Endometrium (tissue), 2 donors: ENCODE data around the gene RHO.
"Not testable (repeated sequence)": the region's sequence is repeated elsewhere in the genome, so short reads cannot be mapped to it uniquely, and the experiment has no call there.

ENCODE experiments used
- FAIRE-seq: peaks from 2 replicates; lab custom pipeline; 2012; peaks lifted over from hg19 to GRCh38; lab: Jason Lieb, UNC
- donor health status: control.
- donor health status: control.

RHO gene

DNA sequence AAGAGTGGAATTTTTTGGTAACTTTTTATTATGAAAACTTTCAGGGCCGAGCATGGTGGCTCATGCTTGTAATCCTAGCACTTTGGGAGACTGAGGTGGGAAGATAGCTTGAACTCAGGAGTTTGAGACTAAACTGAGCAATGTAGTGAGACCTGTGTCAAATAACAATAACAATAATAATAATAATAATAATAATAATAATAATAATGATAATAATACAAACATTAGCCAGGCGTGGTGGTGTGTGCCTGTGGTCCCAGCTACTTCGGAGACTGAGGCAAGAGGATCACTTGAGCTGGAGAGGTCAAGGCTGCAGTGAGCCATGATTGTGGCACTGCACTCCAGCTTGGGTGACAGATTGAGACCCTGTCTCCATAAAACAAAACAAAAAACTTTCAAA, 17.5 kb downstream of the RHO start:
- FAIRE-seq = not testable (repeated sequence)

GRCh38 chr3:129547241-129547640, 18.8 kb downstream of the RHO start:
- no peak for FAIRE-seq

- FAIRE-seq = no peak
Measured at GRCh38 chr3:129548104-129548965, 19.9 kb downstream of the RHO start.

DNA sequence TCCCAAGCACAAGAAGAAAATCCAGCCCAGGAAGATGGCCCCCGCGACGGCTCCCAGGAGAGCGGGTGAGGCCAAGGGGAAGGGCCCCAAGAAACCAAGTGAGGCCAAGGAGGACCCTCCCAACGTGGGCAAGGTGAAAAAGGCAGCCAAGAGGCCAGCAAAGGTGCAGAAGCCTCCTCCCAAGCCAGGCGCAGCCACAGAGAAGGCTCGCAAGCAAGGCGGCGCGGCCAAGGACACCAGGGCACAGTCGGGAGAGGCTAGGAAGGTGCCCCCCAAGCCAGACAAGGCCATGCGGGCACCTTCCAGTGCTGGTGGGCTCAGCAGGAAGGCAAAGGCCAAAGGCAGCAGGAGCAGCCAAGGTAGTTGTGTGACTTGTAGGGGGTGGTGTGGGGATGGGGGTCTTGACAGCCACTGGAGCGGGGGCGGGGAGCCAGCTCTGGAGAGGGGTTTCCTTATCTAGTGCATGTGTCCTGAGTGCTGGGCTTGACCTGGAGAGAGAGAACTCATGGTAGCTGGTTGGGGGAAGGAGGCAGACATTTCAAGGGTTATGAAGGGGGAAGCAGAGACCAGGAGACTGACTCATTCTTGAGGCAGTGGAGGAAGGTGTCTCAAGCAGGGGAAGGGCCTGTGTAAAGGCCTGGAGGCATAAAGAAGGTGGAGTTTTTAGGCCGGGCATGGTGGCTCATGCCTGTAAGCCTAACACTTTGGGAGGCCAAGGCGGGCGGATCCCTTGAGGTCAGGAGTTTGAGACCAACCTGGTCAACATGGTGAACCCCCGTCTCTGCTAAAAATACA, 20.8 kb downstream of the RHO start:
- no peak for FAIRE-seq

DNA sequence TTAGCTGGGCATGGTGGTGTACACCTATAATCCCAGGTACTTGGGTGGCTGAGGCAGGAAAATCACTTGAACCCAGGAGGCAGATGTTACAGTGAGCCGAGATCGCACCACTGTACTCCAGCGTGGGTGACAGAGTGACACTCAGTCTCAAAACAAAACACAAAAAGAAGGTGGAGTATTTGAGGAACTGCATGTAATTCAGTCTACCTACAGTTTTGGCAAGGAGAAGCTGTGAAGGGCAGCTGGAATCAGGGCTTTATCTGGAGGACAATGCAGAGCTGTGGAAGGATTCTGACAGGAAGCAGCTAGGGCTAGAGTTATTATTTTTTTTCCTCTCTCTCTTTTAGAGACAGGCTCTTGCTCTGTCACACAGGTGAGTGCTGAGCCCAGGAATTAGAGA, 21.4 kb downstream of the RHO start:
- FAIRE-seq = no peak

DNA sequence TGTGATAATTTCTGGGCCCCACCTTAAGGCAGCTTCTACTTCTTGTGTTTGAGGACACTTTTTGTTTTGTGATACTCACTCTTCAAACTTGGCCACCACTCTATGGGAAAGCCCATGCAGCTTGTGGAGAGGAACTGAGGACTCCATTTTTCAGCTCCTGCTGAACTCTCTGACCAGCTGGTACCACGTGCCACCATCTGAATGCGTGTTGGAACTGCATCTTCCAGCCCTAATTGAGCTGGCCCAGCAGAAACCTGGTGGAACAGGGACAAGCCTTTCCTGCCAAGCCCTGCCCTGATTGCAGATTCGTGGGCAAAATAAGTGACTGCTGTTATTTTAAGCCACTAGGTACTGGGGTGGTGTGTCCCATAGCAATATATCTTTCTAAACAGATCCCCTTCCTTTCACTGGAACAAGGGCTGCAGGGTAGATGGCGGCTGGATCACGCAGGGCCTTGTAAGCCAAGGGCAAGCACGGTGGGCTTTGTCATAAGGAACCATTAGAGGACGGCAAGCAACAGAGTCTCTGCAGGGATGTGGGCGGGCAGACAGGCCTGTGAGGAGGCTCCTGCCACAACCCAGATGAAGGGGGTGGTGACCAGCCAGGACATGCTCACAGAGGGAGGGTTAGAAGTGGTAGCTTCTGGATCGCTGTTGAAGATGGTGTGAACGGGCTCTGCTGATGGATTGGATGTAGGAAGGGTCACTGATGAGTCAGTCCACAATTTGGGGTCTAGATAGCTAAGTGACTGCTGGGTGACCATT, 24.0 kb downstream of the RHO start:
- no peak for FAIRE-seq

GRCh38 chr3:129553171-129553570, 24.7 kb downstream of the RHO start:
- no peak for FAIRE-seq

GRCh38 chr3:129553719-129554118, 25.3 kb downstream of the RHO start:
- FAIRE-seq = no peak

GRCh38 chr3:129554356-129555152, 26.1 kb downstream of the RHO start:
- FAIRE-seq = no peak

DNA sequence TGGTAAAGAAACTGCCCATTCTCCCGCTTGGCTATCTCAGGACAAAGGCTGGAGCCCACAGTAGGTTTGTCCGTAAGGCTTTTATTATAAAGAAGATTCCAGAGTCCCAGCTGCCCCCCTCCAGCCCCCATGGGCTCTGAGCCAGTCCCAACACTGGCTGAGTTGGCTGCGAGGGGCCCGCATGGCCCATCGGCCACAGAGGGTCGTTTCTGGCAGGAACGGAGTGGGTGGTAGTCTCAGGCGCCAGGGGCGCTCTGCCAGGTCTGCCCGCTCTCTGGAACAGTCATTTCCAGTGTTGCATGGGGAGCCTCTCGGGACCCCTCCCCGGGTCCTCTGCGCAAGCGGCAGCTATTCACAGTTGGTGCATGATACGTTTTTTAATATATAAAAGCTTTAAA, 26.7 kb downstream of the RHO start:
- no peak for FAIRE-seq

- no peak for FAIRE-seq
Measured at GRCh38 chr3:129555616-129556357, 27.3 kb downstream of the RHO start.

GRCh38 chr3:129556358-129556695, 27.9 kb downstream of the RHO start:
- no peak for FAIRE-seq

DNA sequence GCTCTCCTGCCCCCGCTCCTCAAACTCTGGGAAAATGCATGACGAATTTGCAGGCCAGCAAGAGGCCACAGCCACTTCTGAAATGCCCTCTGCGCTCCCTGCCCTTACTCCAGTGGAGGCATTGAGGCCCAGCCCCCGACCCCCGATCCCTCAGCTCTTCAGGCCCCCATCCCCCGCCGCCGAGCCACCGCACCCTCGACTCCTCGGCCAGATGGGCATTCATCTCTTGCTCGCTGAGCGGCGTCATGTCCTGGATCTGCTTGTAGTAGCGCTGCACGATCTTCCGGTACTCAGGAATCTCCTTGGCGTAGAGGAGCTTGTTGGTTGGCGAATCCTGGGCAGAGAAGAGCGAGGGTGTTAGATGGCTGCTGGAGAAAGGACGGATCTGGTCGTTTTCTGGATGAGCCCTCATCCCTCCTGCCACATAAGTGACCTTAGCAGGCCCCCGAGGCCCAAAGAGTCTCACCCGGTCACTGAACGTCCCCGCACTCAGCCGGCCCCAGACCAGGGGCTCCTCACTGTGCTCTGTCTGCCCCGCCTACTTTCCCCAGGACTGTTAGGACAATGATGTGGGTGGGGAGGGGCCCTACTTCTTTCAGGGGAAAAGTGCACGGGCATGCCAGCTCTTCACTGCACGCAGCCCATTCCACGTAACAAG, 28.6 kb downstream of the RHO start:
- no peak for FAIRE-seq

DNA sequence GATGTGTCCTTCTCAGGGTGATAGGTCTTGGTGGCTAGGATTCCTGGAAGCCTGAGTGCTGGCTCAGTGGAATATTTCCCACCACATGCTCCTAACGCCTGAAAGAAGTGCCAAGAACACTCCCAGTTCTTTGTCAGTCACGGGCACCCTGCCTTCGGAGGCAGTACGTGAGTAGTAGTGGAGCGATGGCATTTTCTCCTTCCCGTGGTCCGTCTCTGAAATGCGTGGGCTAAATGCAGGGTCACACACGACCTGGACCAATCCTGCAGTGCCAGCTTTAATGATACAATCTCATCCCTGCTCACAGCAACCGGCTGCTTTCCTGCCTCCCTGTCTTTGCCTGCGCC, 29.1 kb downstream of the RHO start:
- FAIRE-seq = no peak

DNA sequence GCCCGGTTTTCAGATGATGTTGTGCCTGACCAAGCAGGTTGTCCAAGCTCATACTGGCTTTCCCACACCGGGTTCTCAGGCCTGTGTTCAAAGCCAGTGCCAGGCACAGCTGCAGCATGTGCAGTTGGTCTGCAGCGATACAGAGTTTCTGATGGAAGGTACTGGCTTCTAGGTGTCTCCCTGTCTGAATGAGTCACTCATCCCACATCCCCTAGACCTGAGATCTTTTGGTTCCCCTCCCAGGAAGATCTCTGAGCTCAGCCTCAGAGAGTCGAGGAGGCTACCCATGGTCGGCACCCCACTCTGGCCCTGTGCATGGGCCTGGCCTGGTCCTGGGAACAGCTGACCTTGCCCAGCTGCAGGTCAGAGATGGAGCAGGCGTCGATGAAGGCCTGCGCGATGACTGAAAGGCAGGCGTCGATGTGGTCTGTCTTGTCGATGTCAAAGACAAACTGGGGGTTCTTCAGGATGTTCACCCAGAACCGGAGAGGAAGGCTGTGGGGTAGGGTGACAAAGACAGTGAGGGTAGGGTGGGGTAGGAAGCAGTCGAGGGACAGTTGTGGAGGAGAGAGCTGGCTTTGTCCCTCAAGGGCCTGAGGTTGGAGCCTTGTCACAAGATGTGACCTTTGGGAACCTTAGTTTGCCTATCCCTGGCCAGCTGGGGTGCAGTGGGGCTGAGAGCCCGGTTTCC, 29.8 kb downstream of the RHO start:
- FAIRE-seq = no peak

GRCh38 chr3:129558772-129559564, 30.5 kb downstream of the RHO start:
- no peak for FAIRE-seq

DNA sequence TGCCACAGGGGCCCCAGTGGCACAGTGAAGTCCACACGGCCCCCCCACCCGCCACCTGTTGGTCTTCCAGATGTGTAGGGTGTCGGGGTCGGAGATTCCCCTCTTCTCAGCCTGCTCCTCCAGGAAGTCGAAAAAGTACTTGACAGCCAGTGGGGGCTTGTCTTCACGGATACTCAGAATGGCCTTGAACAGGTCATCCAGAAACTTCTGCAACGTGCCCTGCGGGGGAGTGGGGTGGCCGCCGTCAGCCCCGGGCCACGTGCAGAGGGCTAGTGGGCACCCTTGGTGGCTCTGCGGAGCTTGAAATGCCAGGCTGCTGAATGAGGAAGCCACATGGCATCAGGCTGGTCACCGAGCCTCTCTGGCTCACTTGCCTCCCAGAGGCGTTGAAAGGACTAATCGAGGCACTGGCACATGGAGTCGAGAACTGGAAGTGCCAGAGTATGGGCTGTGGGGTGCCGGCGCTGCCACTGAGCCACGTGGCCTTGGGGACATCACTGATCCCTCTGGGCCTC, 31.2 kb downstream of the RHO start:
- FAIRE-seq = no peak

DNA sequence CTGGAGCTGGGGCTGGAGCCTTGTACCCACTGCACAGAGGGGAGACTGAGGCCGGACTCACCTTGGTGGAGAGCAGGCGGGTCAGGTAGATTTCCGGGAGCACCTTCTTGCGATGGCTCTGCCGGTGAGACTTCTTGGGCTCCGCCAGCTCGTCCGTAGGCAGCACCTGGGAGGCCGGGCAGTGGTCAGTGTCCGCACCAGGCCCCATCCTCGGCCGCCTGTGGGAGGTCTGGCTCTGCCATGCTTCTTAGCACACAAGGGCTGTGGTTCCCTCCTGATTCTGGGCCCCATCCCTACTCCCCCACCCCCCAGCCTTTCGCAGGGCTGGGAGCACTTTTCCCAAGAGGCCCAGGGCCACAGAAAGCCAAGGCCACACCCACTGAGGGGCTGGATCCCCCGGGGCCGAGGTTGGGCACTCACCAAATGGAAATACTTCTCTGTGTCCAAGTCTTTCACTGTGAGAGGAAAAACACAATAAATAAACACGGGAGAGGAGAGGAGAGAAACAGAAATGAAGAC, 31.9 kb downstream of the RHO start:
- no peak for FAIRE-seq
